SH-SY5Y (cell line): ENCODE data around the gene COBL.

Source experiments
- GATA2 ChIP-seq: IDR thresholded peaks from 2 replicates; pipeline ENCODE4 v1.6.1; 2011; ENCODE audit warnings: mild to moderate bottlenecking, low read depth, low read length
- GATA3 ChIP-seq: IDR thresholded peaks from 2 replicates; pipeline ENCODE4 v1.6.1; 2011; ENCODE audit warnings: low read depth, mild to moderate bottlenecking, low read length, moderate library complexity

GRCh38 chr7:51354897-51355296, 38.3 kb upstream of the COBL start:
- TF ChIP-seq GATA2 (no peak), GATA3 (no peak)
